ENCODE data around the gene OR4C11. TPM values are rescaled to one million over a fixed set of nuclear protein-coding genes. Genes with fewer than 3 reads are reported as not detected.

The OR4C11 gene
- total RNA-seq, 1 experiment from 2014 or later = not detected

DNA sequence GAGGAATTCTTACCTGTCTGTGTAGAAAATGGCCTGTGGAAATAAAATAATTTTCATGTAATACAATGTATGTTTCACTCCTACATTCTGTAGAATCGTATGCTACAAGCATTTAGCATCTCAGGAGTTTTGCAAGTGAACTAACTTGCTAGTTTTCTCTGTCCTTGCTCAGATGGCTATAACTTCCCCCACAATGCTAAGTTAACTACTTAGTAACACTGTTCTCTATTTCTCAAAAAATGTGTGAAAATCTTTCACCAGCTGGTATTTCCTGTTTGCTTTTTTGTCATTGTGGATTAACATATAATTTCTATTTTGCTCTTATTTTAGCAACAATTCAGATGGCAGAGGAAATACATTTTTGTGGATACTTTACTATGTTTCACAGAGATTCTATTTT, 45.1 kb upstream of the OR4C11 start (continued):
- no peak for TF ChIP-seq SP1 (CRISPR knock-in tag; conservative IDR thresholded peaks at IDR 0.05)

DNA sequence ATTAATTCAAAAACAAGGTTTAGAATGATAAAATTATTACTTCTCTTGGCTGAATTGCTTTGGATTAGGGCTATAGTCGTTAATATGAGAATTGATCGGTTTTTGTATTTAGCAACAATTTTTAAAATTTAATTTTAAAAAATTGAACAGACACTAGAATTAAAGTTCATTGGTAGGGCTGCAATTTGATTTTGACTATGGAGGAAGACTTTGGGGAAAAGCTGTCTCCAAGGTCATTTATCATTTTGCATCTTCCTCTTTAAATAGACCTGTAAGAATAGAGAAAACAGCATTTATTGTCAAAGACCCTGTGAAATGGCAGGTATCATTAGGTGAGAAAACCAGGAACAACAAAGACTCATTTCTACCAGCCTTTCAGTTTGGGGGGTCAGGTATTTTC, 40.6 kb upstream of the OR4C11 start, which contains the start of gene OR4S2:
OR4S2 (plus strand) TSS at position 301 of the 400 bp plus-strand sequence. CDS start 2,577 bp downstream, outside the sequence.
- ChIA-PET POLR2A (no interaction called here), CTCF (no interaction called here)
- ATAC-seq (no peak), DNase-seq (ENCODE audit: low spot score) (no peak)
- Mint-ChIP-seq H3K4me1 (no peaks in the 10 kb centered on the region), H3K4me3 (no peak within 1 kb of the TSS), H3K36me3 (peaks cover 71% of the 10 kb centered on the region), H3K27me3 (ENCODE audit: low read depth) (peaks cover 13% of the 10 kb centered on the region), H3K9me3 (peaks cover 90% of the 10 kb centered on the region), H3K27ac (no peak within 1 kb of the TSS)
- TF ChIP-seq OVOL2 (CRISPR knock-in tag; IDR thresholded peaks at IDR 0.05; ENCODE audit: borderline replicate concordance) = no peak
- no peak for TF ChIP-seq ZNF138 (CRISPR knock-in tag; conservative IDR thresholded peaks at IDR 0.05)
- TF ChIP-seq ZNF671 (CRISPR knock-in tag; IDR thresholded peaks at IDR 0.05) = no peak
- no peak for TF ChIP-seq FOXJ3 (CRISPR knock-in tag; IDR thresholded peaks at IDR 0.05; ENCODE audit: borderline replicate concordance)
- TF ChIP-seq, protein P1, sequence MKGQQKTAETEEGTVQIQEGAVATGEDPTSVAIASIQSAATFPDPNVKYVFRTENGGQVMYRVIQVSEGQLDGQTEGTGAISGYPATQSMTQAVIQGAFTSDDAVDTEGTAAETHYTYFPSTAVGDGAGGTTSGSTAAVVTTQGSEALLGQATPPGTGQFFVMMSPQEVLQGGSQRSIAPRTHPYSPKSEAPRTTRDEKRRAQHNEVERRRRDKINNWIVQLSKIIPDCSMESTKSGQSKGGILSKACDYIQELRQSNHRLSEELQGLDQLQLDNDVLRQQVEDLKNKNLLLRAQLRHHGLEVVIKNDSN (CRISPR knock-in tag; IDR thresholded peaks at IDR 0.05) = no peak
- no peak for TF ChIP-seq CREM (CRISPR knock-in tag; IDR thresholded peaks at IDR 0.05)
- TF ChIP-seq, protein P2, sequence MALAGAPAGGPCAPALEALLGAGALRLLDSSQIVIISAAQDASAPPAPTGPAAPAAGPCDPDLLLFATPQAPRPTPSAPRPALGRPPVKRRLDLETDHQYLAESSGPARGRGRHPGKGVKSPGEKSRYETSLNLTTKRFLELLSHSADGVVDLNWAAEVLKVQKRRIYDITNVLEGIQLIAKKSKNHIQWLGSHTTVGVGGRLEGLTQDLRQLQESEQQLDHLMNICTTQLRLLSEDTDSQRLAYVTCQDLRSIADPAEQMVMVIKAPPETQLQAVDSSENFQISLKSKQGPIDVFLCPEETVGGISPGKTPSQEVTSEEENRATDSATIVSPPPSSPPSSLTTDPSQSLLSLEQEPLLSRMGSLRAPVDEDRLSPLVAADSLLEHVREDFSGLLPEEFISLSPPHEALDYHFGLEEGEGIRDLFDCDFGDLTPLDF (CRISPR knock-in tag; IDR thresholded peaks at IDR 0.05) = no peak
- TF ChIP-seq ZNF121 (CRISPR knock-in tag; IDR thresholded peaks at IDR 0.05) = no peak
- no peak for TF ChIP-seq CREB1 (CRISPR knock-in tag; IDR thresholded peaks at IDR 0.05)
- TF ChIP-seq JAZF1 (CRISPR knock-in tag; IDR thresholded peaks at IDR 0.05) = no peak
- no peak for TF ChIP-seq ZNF263 (CRISPR knock-in tag; IDR thresholded peaks at IDR 0.05; ENCODE audit: low read depth)
- no peak for TF ChIP-seq GABPB1 (CRISPR knock-in tag; IDR thresholded peaks at IDR 0.05)
- TF ChIP-seq NFATC4 (CRISPR knock-in tag; IDR thresholded peaks at IDR 0.05) = no peak

DNA sequence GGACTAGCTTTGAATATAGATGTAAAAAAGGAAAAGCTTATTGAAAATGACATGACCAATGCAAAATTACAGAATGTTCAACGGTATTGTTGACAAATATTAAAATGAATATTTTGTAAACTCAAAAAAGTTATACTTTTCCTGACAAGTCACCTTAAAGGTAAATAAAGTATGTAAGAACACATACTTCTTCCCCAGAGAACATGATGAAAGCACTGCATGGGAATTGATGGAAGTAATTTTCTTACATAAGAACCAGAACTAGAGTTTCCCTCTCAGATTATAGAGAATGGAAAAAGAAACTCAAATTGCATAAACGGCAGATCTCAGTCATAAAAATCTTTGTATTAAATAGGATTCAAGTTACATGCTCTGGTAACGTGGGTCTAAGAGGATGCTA, 27.4 kb upstream of the OR4C11 start, which contains the start of gene OR4P4:
OR4P4 (plus strand) TSS at position 301 of the 400 bp plus-strand sequence.
- Mint-ChIP-seq H3K36me3 (peaks cover 69% of the 10 kb centered on the region), H3K9me3 (peaks cover 85% of the 10 kb centered on the region), H3K27ac (no peak within 1 kb of the TSS), H3K27me3 (ENCODE audit: low read depth) (peaks cover 22% of the 10 kb centered on the region), H3K4me3 (no peak within 1 kb of the TSS), H3K4me1 (no peaks in the 10 kb centered on the region)
- DNase-seq (ENCODE audit: low spot score) (no peak), ATAC-seq (no peak)
- POLR2A ChIA-PET = no interaction called here
- CTCF ChIA-PET = no interaction called here
- TF ChIP-seq ATF1 (CRISPR knock-in tag; IDR thresholded peaks at IDR 0.05) = no peak
- TF ChIP-seq, protein P3, sequence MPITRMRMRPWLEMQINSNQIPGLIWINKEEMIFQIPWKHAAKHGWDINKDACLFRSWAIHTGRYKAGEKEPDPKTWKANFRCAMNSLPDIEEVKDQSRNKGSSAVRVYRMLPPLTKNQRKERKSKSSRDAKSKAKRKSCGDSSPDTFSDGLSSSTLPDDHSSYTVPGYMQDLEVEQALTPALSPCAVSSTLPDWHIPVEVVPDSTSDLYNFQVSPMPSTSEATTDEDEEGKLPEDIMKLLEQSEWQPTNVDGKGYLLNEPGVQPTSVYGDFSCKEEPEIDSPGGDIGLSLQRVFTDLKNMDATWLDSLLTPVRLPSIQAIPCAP (CRISPR knock-in tag; IDR thresholded peaks at IDR 0.05) = no peak
- no peak for TF ChIP-seq OVOL2 (CRISPR knock-in tag; IDR thresholded peaks at IDR 0.05; ENCODE audit: borderline replicate concordance)
- no peak for TF ChIP-seq GRHL2 (CRISPR knock-in tag; IDR thresholded peaks at IDR 0.05; ENCODE audit: insufficient replicate concordance, severe bottlenecking)
- TF ChIP-seq KAT7 (CRISPR knock-in tag; IDR thresholded peaks at IDR 0.05; ENCODE audit: borderline replicate concordance) = no peak
- TF ChIP-seq MXD4 (CRISPR knock-in tag; IDR thresholded peaks at IDR 0.05; ENCODE audit: borderline replicate concordance) = no peak
- no peak for TF ChIP-seq ZNF423 (CRISPR knock-in tag; IDR thresholded peaks at IDR 0.05)
- TF ChIP-seq PRRX2 (CRISPR knock-in tag; IDR thresholded peaks at IDR 0.05) = no peak
- no peak for TF ChIP-seq ZNF121 (CRISPR knock-in tag; IDR thresholded peaks at IDR 0.05)
- TF ChIP-seq, protein P4, sequence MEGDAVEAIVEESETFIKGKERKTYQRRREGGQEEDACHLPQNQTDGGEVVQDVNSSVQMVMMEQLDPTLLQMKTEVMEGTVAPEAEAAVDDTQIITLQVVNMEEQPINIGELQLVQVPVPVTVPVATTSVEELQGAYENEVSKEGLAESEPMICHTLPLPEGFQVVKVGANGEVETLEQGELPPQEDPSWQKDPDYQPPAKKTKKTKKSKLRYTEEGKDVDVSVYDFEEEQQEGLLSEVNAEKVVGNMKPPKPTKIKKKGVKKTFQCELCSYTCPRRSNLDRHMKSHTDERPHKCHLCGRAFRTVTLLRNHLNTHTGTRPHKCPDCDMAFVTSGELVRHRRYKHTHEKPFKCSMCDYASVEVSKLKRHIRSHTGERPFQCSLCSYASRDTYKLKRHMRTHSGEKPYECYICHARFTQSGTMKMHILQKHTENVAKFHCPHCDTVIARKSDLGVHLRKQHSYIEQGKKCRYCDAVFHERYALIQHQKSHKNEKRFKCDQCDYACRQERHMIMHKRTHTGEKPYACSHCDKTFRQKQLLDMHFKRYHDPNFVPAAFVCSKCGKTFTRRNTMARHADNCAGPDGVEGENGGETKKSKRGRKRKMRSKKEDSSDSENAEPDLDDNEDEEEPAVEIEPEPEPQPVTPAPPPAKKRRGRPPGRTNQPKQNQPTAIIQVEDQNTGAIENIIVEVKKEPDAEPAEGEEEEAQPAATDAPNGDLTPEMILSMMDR (IDR thresholded peaks at IDR 0.05) = no peak
- no peak for TF ChIP-seq CREM (CRISPR knock-in tag; IDR thresholded peaks at IDR 0.05)
- TF ChIP-seq, protein P5, sequence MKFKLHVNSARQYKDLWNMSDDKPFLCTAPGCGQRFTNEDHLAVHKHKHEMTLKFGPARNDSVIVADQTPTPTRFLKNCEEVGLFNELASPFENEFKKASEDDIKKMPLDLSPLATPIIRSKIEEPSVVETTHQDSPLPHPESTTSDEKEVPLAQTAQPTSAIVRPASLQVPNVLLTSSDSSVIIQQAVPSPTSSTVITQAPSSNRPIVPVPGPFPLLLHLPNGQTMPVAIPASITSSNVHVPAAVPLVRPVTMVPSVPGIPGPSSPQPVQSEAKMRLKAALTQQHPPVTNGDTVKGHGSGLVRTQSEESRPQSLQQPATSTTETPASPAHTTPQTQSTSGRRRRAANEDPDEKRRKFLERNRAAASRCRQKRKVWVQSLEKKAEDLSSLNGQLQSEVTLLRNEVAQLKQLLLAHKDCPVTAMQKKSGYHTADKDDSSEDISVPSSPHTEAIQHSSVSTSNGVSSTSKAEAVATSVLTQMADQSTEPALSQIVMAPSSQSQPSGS (CRISPR knock-in tag; IDR thresholded peaks at IDR 0.05; ENCODE audit: borderline replicate concordance, low read depth) = no peak
